Body of pancreas (tissue), 4 donors: ENCODE measurements around the gene PDZD4.

Experiments used
- CTCF ChIP-seq, 7 experiments: fragments of 450-650 bp in 4 of 7; fragments of 200-600 bp in 3 of 7; sonication (generic) in 3 of 7; IDR thresholded peaks; one replicate each; pipeline ENCODE4 v1.5.1; 2016 to 2019; ENCODE audit warnings: antibody characterized with exemption in 7 of 7
- POLR2A ChIP-seq, 3 donors: fragments of 450-650 bp; IDR thresholded peaks; one replicate each; pipeline ENCODE4 v1.6.1; 2016; ENCODE audit warnings: antibody characterized with exemption in 3 of 3, mild to moderate bottlenecking in 2 of 3

GRCh38 chrX:153773741-153774575 is 56.4 kb downstream of the PDZD4 start:
- TF ChIP-seq CTCF (IDR thresholded peaks at IDR 0.05) = no peak
- TF ChIP-seq POLR2A (IDR thresholded peaks at IDR 0.05) = no peak
